Brain pericyte (primary cell): ENCODE data around the gene FBXW11.

Source experiments
- DNase-seq: peaks from one replicate; pipeline ENCODE4 v3.0.0-alpha.2; 2012; ENCODE audit warnings: low read depth, low spot score

The FBXW11 gene

GRCh38 chr5:171868236-171868635, 138.2 kb downstream of the FBXW11 start:
- DNase-seq: no peak

DNA sequence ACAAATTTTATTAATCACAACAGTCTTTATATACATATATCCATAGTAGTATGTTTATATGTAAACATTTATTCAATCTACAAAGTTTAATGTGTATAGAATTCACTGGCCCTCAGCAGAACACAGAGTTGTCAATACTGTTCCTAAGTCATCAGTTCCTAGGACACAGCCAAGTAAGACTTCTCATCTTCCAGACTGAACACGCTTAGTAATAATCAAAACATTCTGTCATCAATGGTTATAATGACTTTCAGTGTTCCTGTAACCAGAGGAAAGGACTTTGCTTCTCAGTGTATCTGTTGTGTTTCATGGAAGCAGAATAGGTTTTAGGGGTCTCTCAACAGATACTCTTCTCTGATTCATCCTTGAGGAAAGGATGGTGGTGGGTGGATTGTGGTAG, 138.7 kb downstream of the FBXW11 start:
- no peak for DNase-seq

DNA sequence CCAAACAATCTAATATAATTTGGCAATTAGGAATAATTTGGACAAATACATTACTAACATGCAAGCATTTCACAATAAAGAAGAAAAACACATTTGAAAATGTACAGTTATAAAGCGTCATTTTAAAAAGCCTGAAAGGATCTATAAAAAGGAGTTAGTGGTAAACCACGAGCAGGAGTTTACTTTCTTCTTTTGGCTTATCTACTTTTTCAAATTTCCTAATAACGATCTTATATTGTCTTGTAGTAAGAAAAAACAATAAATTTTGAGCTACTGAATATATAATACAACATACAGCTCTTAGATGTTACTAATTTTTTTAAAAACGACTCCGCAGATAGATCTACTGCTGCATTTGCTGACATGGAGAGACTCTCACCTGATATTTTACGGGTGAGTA, 141.0 kb downstream of the FBXW11 start:
- DNase-seq: no peak

DNA sequence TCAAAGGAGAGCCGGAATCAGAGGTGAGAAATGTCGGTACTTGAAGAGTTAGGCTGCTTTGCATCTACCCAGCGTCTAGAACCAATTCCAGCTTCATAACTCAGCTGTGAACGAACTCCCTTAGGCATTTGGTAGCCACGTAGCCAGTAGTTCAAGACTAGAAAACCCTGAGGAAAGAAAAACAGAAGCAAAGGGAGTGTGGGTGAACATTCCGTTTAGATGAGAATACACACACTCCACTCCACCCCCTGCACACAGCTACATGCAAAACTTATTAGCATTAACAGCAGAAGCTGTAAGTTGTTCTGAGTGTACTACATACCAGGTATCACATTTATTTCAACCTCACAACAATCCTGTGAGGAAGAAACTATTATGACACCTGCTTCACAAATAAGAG, 142.5 kb downstream of the FBXW11 start:
- no peak for DNase-seq

DNA sequence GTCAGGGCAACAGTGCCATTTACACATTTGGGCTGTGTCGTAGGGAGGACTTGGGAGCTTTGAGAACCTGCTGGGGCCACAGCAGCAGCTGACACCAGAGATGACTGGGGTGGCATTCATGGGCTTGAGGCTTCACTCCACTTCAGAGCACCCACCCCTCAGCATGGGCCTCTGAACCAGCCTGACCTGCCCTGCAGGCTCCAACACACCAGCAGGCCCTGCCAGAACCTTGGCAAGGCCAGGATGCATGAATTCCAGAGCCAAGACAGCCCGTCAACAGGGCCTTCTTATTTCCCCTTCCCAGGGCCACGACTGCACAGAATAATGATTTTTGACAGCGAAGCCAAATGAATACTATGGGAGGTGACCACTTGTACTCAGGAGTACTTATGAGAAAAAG, 143.8 kb downstream of the FBXW11 start:
- no peak for DNase-seq

GRCh38 chr5:171861381-171861780, 145.1 kb downstream of the FBXW11 start:
- DNase-seq: no peak

- DNase-seq: no peak
Measured at GRCh38 chr5:171858303-171858702, 148.1 kb downstream of the FBXW11 start.

- DNase-seq: no peak
Measured at GRCh38 chr5:171857489-171857876, 149.0 kb downstream of the FBXW11 start.

GRCh38 chr5:171855798-171856763, 150.4 kb downstream of the FBXW11 start:
- no peak for DNase-seq

DNA sequence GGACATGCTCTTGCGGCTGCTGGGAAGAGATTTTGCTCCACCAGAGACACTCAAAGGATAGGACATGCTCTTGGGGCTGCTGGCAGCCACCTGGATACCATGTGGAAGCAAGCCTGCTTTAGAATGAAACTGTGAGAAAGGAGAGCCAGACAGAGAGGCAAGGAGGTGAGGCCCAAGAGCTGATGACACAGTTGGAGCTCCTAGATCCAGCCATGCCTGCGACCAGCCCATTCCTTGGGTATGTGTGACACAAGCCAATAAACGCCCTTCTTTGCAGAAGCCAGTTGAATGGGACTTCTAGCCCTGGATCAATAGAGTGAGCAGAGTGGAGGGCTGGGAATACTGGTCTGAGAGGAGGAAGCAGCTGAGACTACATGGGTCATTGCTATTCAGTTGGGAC, 151.2 kb downstream of the FBXW11 start:
- no peak for DNase-seq

DNA sequence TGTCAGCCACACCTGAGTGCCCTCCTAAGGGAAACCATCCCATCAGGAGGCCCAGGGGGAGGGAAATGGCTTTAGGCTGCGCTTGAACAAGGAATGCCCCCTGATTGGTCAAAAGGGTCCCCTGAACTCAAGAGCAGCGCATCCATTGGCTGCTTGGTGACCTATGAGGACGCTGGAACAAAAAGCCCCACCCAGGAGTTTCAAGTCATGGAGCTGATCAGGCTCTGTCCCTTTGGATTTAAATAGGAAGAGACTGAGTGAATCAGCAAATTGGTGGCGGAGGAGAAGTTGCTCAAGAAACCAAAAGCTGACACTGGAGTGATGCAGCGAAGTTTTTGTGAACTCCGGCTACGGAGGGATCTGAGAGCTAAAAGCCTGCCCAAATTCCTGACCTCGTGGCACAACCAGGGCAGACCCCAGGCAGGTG, 154.2 kb downstream of the FBXW11 start:
- DNase-seq: no peak

- no peak for DNase-seq
Measured at GRCh38 chr5:171851251-171851650, 155.2 kb downstream of the FBXW11 start.

- no peak for DNase-seq
Measured at GRCh38 chr5:171850324-171850947, 156.0 kb downstream of the FBXW11 start.

DNA sequence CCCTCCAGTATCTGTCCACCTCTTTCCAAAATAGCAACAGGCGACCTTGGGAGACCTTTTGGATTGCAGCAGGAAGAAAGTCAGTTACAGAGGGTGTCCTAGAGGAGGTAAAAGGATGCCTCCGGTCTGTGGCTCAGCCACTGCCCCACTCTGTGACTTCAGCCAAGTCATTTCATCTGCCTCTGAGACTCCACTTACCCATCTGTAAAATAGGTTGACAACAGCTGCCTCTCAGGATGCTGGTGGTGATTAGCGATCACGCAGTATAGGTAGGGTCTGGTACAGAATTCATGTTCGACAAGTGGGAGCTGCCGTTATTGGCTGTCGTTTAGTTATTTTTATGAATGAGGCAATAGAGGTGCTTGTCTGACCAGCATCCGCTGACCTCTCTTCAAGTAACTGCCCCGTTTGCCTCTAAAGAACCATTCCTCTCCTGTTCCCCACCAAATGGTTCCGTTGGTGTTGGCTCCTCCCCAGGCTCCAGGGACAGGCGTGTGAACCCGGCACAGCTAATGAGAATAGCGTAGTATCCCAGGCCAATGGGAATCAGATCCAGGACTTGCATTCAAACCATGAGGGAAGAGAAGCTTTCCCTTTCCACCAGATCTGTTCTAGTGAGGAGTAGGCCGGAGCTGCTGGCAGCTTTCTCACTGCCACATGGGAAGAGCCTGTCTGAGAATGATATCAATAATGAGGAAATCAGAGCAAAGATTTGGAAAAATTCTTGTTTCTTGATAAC, 156.7 kb downstream of the FBXW11 start:
- no peak for DNase-seq

DNA sequence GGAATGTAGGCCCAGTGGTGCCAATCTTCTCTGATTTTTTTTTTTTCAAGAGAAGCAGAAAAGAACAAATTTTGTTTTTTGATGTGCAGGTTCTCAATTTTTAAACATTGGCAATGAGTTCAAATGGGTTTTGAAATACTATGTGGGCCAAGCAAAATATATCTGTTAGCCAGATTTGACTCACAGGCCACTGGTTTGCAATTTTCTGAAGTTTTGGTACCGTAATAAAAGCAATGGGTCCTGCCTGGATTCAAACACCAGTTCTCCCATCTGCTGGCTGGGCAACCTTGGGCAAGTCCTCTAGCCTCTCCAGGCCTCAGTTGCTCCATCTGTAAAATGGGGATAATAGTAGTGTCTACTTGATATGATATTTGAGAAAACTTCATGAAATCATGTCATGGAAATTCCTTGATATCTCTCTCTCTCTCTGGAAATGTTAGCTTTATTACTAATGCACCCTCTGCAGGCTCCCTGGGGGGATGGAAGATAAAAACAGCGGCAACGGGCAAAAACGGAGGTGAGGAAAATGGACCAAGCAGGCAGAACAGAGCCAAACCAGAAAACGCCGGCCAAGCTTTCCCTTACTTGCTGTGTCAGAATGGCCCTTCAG, 157.4 kb downstream of the FBXW11 start:
- no peak for DNase-seq

GRCh38 chr5:171848486-171848885, 158.0 kb downstream of the FBXW11 start:
- no peak for DNase-seq

DNA sequence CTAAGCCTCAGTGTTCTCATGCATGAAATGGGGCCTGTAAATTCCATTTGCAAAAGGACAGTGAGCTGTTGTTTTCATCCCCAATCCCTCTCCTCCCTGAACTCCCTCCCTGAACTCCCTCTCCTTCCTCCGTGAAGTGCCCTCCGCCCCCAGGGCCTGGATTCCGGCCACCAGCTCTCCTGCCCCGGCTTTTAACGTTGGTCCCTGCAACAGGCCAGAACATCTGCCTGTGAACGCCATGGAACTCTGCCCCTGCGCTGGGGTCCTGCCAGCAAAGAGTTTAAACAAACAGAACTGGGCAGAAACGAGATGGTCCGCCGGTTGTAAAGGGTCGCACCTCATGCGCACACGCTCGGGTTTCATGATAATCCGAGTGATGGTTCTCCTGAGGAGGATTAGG, 158.4 kb downstream of the FBXW11 start:
- DNase-seq: no peak

GRCh38 chr5:171847026-171847425, 159.4 kb downstream of the FBXW11 start:
- DNase-seq: no peak

DNA sequence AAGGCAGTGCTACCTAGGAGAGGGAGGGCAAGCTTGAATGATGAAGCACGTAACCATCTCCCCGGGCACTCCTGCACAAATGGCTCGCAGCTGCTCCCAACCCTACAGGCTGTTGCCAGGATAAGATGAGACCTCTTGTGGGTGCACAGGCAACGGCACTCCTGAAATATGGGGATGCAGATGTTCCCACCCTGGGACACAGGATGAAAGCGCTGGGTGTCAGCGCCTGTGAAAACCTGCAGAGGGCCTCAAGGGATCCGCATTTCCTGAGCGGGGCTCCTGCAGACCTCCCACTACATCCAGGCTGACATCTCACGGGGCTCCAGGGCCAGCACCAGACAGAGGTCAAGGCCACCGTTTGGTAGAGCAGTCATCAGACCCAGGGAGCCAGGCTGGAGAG, 160.1 kb downstream of the FBXW11 start:
- no peak for DNase-seq

- no peak for DNase-seq
Measured at GRCh38 chr5:171845857-171846256, 160.6 kb downstream of the FBXW11 start.

- no peak for DNase-seq
Measured at GRCh38 chr5:171845040-171845630, 161.3 kb downstream of the FBXW11 start.
